Stimulated activated naive CD8-positive, alpha-beta T cell treated with anti-CD3 and anti-CD28 coated beads, Interleukin-15, Interleukin-2, amounts not matched to agents 100 U/mL and 50 U/mL, for 24 hours (primary cell): Measurements from ENCODE around the gene ITSN2.
"Not testable (repeated sequence)": the region's sequence is repeated elsewhere in the genome, so short reads cannot be mapped to it uniquely, and the experiment has no call there.

Experiments used
- ATAC-seq: fragments of 150-1000 bp; cut with Tn5 transposase; one replicate; pipeline ENCODE4 v1.10.0; 2021
- DNase-seq: peaks from one replicate; pipeline ENCODE4 v3.0.0; 2021

ITSN2 gene

DNA sequence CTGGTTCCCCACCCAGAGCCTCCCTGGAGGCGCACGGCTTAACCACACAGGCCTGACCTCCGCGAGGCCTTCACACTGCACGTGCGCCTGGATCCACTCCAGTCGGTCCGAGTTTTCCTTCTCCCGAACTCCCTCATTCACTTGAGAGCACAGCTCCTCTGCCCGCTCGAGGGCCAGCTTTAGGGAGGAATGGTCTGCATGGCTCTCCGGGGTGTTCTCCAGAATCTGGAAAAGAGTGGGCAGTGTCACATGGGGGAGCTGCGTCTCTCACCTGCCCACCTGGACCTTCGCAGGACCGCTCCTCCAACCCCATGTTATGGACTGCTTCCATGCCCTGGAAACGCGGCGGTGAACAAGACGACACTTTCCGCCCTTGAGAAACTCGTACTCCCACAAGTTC is 149.6 kb downstream of the ITSN2 start:
- no peak for DNase-seq
- ATAC-seq = no peak

GRCh38 chr2:24210106-24210455 is 150.3 kb downstream of the ITSN2 start:
- ATAC-seq (no peak), DNase-seq (no peak)

GRCh38 chr2:24209389-24210105 is 150.8 kb downstream of the ITSN2 start:
- no peak for ATAC-seq

DNA sequence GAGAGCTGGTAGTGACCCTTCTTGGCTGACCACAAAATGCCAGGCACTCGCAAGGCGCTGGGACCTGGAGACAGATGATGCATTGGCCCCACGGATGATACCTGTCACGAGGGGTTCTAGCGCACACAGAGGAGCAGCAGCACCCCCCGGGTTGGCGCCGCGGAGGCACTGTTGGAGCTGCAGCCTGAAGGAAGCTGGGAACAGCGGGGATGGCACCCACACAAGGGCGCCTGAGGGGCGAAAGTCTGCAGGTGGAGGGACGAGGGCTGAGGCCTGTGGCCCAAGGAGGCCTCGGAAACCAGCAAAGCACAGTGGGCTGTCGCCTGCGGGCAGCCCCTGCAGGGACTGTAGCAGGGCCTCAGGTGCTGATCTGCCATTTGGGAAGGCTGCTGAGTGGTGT is 151.8 kb downstream of the ITSN2 start:
- ATAC-seq = no peak

More at GRCh38 chr2:24209389-24210105, 150.8 kb downstream of the ITSN2 start:
- DNase-seq = no peak

GRCh38 chr2:24207359-24207758 is 153.0 kb downstream of the ITSN2 start:
- ATAC-seq = no peak
- no peak for DNase-seq

More for the DNA sequence above, 151.8 kb downstream of the ITSN2 start:
- DNase-seq = no peak

- ATAC-seq = no peak
- no peak for DNase-seq
Observed at GRCh38 chr2:24206714-24207113, 153.6 kb downstream of the ITSN2 start.

- DNase-seq (no peak), ATAC-seq (no peak)
Observed at GRCh38 chr2:24206242-24206641, 154.1 kb downstream of the ITSN2 start.

DNA sequence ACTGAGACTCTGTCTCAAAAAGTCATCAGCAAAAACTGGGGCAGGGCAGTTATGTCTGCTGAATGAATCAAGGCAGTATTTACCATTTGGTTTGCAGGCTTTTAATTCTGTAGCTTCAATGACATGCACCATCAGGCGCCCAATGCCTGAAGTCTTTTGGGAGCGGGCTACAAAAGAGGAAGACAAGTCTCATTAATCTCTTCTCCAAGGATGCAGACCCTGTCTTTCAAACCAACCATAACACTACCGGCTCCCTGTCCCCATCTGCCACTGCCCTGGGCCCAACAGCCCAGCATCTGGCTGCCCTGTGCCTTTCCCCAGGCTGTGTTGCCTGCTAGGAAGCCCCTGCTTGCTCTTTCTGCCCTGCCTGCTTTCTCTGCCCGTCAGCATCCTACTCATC is 155.2 kb downstream of the ITSN2 start:
- ATAC-seq (no peak), DNase-seq (no peak)

GRCh38 chr2:24204505-24204904 is 155.8 kb downstream of the ITSN2 start:
- DNase-seq (no peak), ATAC-seq (no peak)

- DNase-seq (no peak), ATAC-seq (no peak)
Observed at GRCh38 chr2:24203787-24204150, 156.6 kb downstream of the ITSN2 start.

DNA sequence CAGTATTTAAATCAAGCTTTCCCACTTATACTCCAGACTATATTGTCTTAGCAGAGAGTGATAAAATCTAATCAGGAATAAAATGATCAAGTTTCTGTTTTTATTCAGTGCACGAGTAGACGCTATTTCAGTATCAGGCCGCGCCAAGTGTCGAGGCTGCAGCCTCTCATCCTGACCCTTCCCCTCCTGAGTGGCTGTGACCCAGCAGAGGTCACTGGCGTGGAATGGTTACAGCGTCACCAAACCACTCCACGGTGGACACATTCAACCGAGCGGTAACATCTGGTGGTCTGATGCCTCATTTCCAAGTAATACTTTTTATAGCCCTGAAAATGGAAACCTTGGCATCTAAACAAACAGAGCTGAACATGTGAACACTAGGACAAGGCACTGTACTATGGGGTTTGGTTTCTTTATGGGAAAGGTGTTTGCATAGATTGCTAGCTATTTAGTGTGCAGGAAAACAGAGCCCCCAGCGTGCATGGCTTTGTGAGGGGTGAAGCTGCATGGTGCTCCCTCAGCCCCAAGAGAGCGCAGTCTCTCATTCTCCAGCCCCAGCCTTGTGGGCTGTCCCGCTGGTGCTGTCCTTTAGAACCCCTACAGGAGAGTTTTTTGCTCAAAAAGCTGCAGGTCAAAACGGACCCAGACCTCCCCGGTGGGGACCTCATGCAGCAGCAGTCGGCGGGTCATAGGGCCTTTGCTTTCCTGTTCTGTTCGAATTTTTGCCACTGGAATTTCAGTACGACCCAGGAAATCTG is 157.1 kb downstream of the ITSN2 start:
- DNase-seq (no peak), ATAC-seq (no peak)

DNA sequence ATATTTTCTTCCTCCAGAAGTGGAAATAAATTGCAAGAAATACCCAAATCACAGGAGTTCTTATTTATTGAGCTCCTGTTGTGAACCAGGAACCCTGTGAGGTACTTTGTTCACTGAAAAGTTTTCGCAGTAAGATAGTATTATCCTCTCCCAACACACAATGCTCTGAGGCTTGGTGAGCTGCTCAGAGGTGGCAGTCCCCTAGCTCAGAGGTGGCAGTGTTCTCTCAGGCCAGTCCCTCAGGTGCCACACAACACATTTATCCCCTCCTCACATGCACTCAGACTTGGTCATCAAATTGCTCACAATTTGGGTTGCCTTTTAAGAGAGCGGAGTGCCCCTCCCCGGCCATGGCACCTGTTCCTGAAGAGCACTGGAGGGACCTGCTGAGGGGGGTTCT is 159.5 kb downstream of the ITSN2 start:
- no peak for DNase-seq
- ATAC-seq = no peak

DNA sequence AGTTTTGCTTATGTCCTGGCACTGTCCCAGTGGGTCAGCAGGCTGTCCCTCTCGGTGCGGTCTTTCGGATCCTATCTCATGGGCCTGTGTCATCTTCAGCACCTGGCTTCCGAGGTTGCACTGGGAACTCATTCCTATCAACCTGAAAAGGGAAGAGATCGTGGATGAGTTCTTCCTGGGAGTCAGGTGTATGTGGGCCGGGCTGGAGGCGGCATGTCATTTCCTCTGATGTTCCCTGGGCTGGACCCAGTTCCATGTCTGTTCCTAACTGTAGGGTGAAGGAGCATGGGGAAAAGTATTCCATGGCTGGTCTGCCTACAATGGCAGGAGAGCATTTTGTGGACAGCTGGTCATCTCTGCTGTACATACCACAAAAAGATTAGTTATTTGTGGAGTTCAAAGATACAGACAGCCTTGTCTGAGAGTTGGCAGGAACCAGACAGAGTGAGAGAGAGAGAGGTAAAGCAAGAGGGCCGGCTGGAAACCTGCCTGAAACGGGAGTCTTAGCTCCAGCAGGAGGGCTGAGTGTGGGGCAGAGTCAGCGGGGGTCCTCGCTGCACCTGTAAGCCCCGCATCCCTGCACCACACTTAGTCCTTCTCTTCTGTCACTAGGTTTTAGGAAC is 160.3 kb downstream of the ITSN2 start:
- DNase-seq (no peak), ATAC-seq (no peak)

- not testable (repeated sequence) for ATAC-seq
Observed at GRCh38 chr2:24197213-24197612, 163.1 kb downstream of the ITSN2 start.

DNA sequence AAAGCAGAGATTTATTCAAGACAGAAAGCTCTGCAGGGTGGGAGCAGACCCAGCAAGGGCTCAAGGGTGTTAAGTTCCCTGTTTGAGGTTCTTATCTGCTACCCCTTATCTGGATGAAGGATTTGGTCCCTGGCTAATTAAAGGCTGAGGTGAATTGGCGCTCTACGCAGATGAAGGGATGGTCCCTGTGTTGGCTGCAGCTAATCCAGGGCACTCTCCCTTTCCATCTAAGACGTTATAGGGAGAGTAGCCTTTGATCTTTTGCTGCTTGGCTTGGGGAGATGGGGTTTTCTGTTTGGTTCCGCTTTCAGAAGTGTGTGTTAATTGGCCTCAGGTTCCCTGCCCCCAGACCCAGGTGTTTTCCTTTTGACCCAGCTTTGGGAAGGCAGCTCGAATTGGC is 168.5 kb downstream of the ITSN2 start:
- no peak for DNase-seq
- no peak for ATAC-seq

More at GRCh38 chr2:24197213-24197612, 163.1 kb downstream of the ITSN2 start:
- DNase-seq = not testable (repeated sequence)

GRCh38 chr2:24191156-24191555 is 169.2 kb downstream of the ITSN2 start:
- ATAC-seq = no peak
- DNase-seq = no peak

DNA sequence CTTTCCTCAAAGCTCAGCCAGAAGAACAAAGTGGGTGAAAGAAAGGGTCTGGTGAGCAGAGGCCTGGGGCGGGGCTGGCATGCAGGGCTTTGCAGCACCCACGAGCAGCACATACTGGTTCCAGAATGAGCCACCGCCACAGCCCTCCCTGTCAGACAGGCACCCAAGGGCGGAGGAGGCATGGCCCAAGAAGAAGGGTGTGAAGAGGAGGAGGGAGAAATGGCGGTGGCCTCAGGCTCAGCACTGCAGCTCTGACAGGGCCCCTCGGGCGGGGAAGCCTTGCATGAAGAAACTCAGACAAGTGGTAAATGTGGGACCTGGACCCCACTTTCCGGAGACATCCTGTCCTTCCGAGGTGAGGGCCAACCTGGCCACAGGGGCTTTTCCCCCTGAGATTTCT is 169.8 kb downstream of the ITSN2 start:
- DNase-seq (no peak), ATAC-seq (no peak)

DNA sequence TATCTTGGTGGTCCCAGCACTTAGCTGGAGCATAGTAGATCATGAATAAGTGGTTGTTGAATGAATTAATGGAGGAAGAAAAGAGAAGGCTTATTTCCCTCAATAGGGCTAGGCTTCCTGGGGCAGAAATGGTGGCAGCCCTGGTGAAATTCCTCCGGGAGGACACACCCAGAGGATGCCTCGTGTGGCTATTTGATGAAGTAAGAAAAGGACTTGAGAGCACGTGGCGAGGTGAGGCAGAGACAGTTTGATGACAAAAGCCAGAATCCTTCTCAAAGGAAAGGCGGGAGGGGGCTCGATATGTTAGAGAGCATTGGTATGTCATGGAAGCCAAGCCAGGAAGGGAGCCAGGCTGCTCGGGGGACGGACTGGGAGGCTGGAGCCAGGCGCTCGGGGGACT is 170.8 kb downstream of the ITSN2 start:
- ATAC-seq (no peak), DNase-seq (no peak)

- ATAC-seq = no peak
- no peak for DNase-seq
Observed at GRCh38 chr2:24183366-24184069, 176.8 kb downstream of the ITSN2 start.

DNA sequence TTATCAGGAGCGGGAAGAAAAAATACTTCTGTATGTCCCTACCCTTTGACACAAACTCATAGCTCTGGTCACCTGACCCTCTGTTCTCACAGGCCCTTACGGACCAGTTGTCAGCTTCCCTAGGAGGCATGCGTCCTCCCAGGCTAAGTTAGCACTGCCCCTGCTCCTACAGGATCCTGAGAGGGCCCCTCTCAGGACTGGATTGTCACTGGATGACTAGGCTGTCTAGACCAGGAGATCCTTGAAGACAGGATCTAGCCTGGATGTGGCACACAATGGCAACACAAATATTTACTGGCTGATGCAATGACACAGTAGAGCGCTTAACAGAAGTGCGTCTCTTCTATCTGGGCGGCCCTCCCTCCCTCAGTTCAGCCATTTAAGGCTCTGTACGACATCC is 177.8 kb downstream of the ITSN2 start:
- ATAC-seq = no peak
- DNase-seq = no peak

DNA sequence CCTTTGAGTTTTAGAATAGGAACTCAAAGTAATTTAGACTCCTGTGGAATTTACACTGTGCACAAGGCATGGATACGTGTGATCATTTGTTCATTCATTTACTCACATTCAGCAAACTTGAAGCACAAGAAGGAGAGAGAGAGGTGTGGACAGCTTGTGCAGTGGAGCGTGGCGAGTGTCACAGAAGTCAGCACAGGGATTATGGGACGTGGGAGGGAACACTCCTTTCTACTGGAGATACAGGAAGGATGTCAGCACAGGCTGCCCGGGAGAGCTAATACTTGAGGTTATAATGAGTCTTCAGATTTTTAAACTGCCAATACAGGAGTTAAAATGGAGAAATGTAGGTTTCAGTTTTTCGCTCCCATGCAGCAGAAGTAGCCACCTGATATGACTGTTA is 178.5 kb downstream of the ITSN2 start:
- no peak for DNase-seq
- no peak for ATAC-seq

DNA sequence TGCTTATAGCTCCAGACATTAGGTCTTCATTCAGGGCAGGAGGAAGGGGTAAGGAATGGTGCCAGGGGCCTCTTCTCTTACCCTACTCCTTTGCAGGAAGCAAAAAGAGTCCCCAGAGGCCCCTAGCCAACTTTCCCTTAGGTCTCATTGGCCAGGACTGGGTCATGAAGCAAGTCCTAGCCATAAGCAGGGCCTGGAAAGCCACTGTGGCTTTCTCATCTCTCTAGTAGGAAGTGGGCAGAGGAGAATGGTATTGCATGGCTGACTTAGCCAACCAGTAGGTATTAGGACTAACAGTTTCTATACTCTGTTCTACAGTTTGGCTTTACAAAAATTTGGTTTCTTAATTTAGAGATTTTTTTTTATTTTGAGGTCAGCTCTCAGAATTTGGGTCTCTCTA is 180.7 kb downstream of the ITSN2 start:
- no peak for ATAC-seq
- no peak for DNase-seq

DNA sequence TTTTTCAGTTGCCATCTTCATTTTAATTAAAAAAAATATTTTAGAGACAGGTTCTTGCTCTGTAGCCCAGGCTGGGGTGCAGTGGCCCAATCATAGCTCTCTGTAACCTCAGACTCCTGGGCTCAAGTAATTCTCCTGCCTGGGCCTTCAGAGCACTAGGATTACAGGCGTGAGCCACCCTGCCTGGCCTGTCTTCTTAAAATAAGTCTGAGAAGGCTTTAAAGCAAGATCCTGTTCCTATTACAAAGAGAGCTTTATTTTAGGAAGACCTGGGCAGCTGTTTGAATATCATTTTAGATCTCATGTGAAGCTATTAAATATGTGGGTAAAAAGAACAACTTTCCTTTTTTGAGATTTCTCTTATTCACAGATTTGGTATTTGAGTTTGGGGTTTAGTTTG is 184.0 kb downstream of the ITSN2 start:
- no peak for DNase-seq
- ATAC-seq = no peak
